NB4 (cell line): ENCODE data around the gene SSUH2.

ENCODE experiments used
- DNase-seq: peaks from one replicate; pipeline ENCODE4 v3.0.0; 2010; ENCODE audit warnings: low read depth
- H3K4me3 ChIP-seq: one replicate; pipeline ENCODE4 v1.5.1; 2011; ENCODE audit warnings: mild to moderate bottlenecking, low read depth, low read length, moderate library complexity
- CTCF ChIP-seq: IDR thresholded peaks from one replicate; pipeline ENCODE4 v1.5.1; 2012; ENCODE audit warnings: low read depth, low read length
- MAX ChIP-seq: IDR thresholded peaks from 2 replicates; pipeline ENCODE4 v1.6.1; 2011; ENCODE audit warnings: low read depth, low read length
- MYC ChIP-seq: IDR thresholded peaks from 2 replicates; pipeline ENCODE4 v1.6.1; 2011; ENCODE audit warnings: low read depth, low read length
- POLR2A ChIP-seq: IDR thresholded peaks from 2 replicates; pipeline ENCODE4 v1.6.1; 2011; ENCODE audit warnings: mild to moderate bottlenecking; ENCODE audit not compliant: insufficient read length; ENCODE audit errors: extremely low read depth

Gene SSUH2

GRCh38 chr3:8673083-8673737 lies 28.6 kb upstream of the SSUH2 start:
- no peak for TF ChIP-seq CTCF
- TF ChIP-seq MYC: no peak
- TF ChIP-seq POLR2A: no peak
- no peak for TF ChIP-seq MAX
- H3K4me3 ChIP-seq: no peak overlapping the region
- DNase-seq: no peak

GRCh38 chr3:8669019-8669418 lies 24.4 kb upstream of the SSUH2 start:
- no peak for DNase-seq
- TF ChIP-seq POLR2A: no peak
- TF ChIP-seq CTCF: no peak
- no peak for TF ChIP-seq MYC
- no peak for TF ChIP-seq MAX
- H3K4me3 ChIP-seq: no peak overlapping the region

GRCh38 chr3:8668216-8668615 lies 23.6 kb upstream of the SSUH2 start:
- H3K4me3 ChIP-seq: no peak overlapping the region
- TF ChIP-seq MYC (no peak), CTCF (no peak), MAX (no peak), POLR2A (no peak)

GRCh38 chr3:8667463-8668091 lies 23.0 kb upstream of the SSUH2 start:
- H3K4me3 ChIP-seq: no peak overlapping the region
- TF ChIP-seq MYC (no peak), MAX (no peak)
- no peak for DNase-seq

More at GRCh38 chr3:8668216-8668615, 23.6 kb upstream of the SSUH2 start:
- no peak for DNase-seq

GRCh38 chr3:8665407-8665896 lies 20.9 kb upstream of the SSUH2 start:
- no peak for DNase-seq
- H3K4me3 ChIP-seq: no peak overlapping the region
- TF ChIP-seq POLR2A (no peak), CTCF (no peak), MYC (no peak), MAX (no peak)
